ENCODE measurements around the gene APCDD1.
"Not testable (repeated sequence)": the region's sequence is repeated elsewhere in the genome, so short reads cannot be mapped to it uniquely, and the experiment has no call there.

Gene APCDD1

DNA sequence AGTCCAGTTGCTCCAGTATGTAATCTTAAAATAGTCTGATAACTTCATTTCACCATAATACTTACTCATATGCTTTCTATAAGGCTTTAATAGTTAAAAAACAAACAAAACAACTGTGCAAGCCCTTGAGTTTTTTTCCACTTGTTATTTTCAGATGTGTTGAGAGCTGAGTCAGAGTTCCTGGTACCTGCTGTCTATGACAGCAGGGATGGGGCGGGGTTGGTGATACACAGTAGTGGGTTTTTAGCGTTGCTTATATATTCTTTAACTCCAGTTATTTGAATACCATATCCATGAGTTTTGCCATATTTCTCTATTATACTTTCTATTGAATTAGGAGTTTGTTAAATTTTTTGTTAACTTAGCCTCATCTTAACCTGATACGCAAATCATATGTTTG is 76.4 kb downstream of the APCDD1 start:
- DNase-seq, result no peak

DNA sequence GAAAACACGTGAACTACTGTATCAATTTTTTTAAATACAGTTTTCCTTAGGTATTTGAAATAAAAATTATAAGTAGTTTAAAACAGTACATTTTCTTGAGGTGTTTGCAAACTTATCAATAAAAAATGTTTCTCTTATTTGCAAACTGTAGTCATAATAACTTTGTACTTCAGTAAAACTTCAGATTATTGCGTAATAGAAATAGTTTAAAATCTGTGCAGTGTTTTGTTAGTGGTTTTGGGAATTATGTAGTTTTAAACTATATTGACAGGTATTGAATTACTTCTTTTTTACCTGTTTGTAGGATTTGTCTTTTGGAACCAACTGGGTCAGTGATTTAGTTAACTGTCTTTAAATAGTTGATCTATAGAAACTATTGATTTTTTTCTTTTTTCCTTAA is 78.7 kb downstream of the APCDD1 start:
- no peak for DNase-seq

DNA sequence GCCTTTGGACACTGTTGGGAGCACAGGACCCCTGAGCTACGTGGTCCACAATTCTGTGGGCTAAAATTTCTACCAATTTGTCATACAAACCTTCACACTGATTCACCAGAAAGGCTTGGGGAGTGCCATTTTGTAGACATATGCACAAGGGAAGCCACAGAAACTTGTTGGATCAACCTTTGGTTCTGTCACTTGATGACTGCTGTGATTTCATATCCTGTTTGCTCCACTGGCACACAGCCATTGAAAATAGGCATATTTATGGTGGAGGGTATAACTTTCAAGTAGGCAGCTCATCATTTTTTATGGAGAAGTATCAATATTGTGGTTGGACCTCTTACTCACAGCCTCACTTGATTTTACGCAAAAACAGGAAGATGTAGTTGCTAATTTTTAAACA is 81.8 kb downstream of the APCDD1 start:
- DNase-seq, result no peak

DNA sequence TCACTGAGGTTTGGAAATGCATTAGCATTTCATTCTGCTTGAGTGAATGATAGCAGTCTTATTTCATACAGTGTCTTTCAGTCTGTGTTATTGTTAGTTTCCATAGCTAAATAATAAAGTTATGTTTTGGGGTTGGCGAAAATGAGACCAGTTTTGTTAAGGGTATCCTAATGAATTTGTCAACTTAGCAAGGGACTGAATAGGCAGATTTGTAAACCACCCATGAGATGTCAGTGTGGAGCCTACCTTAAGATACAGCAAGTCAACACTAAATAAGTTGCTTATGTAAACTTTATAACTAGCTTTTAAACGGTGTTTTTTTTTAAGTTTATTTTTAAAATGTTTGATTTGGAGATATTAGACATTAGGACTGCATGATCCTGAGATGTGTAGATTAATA is 83.3 kb downstream of the APCDD1 start:
- no peak for DNase-seq

DNA sequence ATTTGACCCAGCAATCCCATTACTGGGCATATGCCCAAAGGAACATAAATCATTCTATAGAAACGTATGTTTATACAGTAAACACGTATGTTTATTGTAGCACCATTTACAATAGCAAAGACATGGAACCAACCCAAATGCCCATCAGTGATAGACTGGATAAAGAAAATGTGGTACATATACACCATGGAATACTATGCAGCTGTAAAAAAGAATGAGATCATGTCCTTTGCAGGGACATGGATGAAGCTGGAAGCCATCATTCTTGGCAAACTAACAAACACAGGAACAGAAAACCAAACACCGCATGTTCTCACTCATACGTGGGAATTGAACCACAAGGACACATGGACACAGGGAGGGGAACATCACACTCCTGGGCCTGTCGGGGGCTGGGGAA is 84.7 kb downstream of the APCDD1 start:
- DNase-seq, result not testable (repeated sequence)
